ENCODE results near the gene PAEP. TPM values are rescaled to one million over a fixed set of nuclear protein-coding genes. Genes with fewer than 3 reads are reported as not detected.
A peak's percentile ranks its signal among the peaks of the same experiment; 100 is the strongest.

The PAEP gene
- total and polyA plus RNA-seq, 4 donors = 0.37 to 3.0 (median 0.98) TPM; not detected in 1

GRCh38 chr9:135596211-135596610 lies 34.7 kb downstream of the PAEP start:
- no peak for DNase-seq
- 42 to 62% methylated on average over 2 of the region's 2 CpGs for WGBS, 2 donors
- no peak for TF ChIP-seq CTCF (IDR thresholded peaks at IDR 0.05; ENCODE audit: control extremely low read depth, extremely low read depth)
- H3K9me3 ChIP-seq (ENCODE audit: control insufficient read depth in 4 of 4, insufficient read depth in 3 of 4, low read length in 3 of 4) = peaks cover 0 to 4% (median 1%) of the 10 kb centered on the region in 4 donors
- no peak overlapping the region for H3K9ac ChIP-seq (ENCODE audit: insufficient read depth in 1 of 2, low read length in 2 of 2)
- no peak for ATAC-seq (ENCODE audit: insufficient read depth, low FRiP score)
- no peak overlapping the region for H3K27ac ChIP-seq (ENCODE audit: low read depth in 1 of 2, low read length in 1 of 2)
- no peak overlapping the region for H3K4me3 ChIP-seq
- H3K27me3 ChIP-seq (ENCODE audit: control insufficient read depth in 3 of 3, insufficient read depth in 3 of 3, low read length in 2 of 3) = peaks cover 0 to 5% (median 0%) of the 10 kb centered on the region in 3 donors
- H3K36me3 ChIP-seq (ENCODE audit: control insufficient read depth in 4 of 4, insufficient read depth in 4 of 4, low read length in 4 of 4) = no peaks in the 10 kb centered on the region
- H3K4me1 ChIP-seq (ENCODE audit: control insufficient read depth in 5 of 5, insufficient read depth in 5 of 5, low read length in 5 of 5) = no peaks in the 10 kb centered on the region

GRCh38 chr9:135600296-135600817 lies 38.8 kb downstream of the PAEP start:
- Histone ChIP-seq H3K27ac (ENCODE audit: low read depth in 1 of 2, low read length in 1 of 2) (no peak overlapping the region), H3K36me3 (ENCODE audit: control insufficient read depth in 4 of 4, insufficient read depth in 4 of 4, low read length in 4 of 4) (no peaks in the 10 kb centered on the region), H3K4me1 (ENCODE audit: control insufficient read depth in 5 of 5, insufficient read depth in 5 of 5, low read length in 5 of 5) (peaks cover 0 to 3% (median 0%) of the 10 kb centered on the region in 5 donors), H3K4me3 (no peak overlapping the region), H3K9me3 (ENCODE audit: control insufficient read depth in 4 of 4, insufficient read depth in 3 of 4, low read length in 3 of 4) (peaks cover 0 to 3% (median 0%) of the 10 kb centered on the region in 4 donors), H3K9ac (ENCODE audit: insufficient read depth in 1 of 2, low read length in 2 of 2) (no peak overlapping the region), H3K27me3 (ENCODE audit: control insufficient read depth in 3 of 3, insufficient read depth in 3 of 3, low read length in 2 of 3) (peaks cover 0 to 5% (median 0%) of the 10 kb centered on the region in 3 donors)
- 56 to 74% methylated on average over 5 of the region's 5 CpGs for WGBS, 2 donors
- no peak for TF ChIP-seq CTCF (IDR thresholded peaks at IDR 0.05; ENCODE audit: control extremely low read depth, extremely low read depth)
- DNase-seq (peak in 1 of 3 donors; percentile 1), ATAC-seq (ENCODE audit: insufficient read depth, low FRiP score) (no peak)

GRCh38 chr9:135601988-135602387 lies 40.4 kb downstream of the PAEP start:
- no peaks in the 10 kb centered on the region for H3K36me3 ChIP-seq (ENCODE audit: control insufficient read depth in 4 of 4, insufficient read depth in 4 of 4, low read length in 4 of 4)
- no peak for TF ChIP-seq CTCF (IDR thresholded peaks at IDR 0.05; ENCODE audit: control extremely low read depth, extremely low read depth)
- peak in 1 of 3 donors; percentile 2 for DNase-seq
- no peaks in the 10 kb centered on the region for H3K27me3 ChIP-seq (ENCODE audit: control insufficient read depth in 3 of 3, insufficient read depth in 3 of 3, low read length in 2 of 3)
- 83 to 90% methylated on average over 8 of the region's 8 CpGs for WGBS, 2 donors
- H3K9ac ChIP-seq (ENCODE audit: insufficient read depth in 1 of 2, low read length in 2 of 2) = no peak overlapping the region
- no peak overlapping the region for H3K27ac ChIP-seq (ENCODE audit: low read depth in 1 of 2, low read length in 1 of 2)
- no peak for ATAC-seq (ENCODE audit: insufficient read depth, low FRiP score)
- peaks cover 0 to 3% (median 0%) of the 10 kb centered on the region in 5 donors for H3K4me1 ChIP-seq (ENCODE audit: control insufficient read depth in 5 of 5, insufficient read depth in 5 of 5, low read length in 5 of 5)
- H3K9me3 ChIP-seq (ENCODE audit: control insufficient read depth in 4 of 4, insufficient read depth in 3 of 4, low read length in 3 of 4) = no peaks in the 10 kb centered on the region
- H3K4me3 ChIP-seq = no peak overlapping the region
